EL (cell line): ENCODE measurements around the gene DTX2.
A peak's percentile ranks its signal among the peaks of the same experiment; 100 is the strongest.
"Not testable (repeated sequence)": the region's sequence is repeated elsewhere in the genome, so short reads cannot be mapped to it uniquely, and the experiment has no call there.

Source experiments
- DNase-seq: peaks from one replicate; pipeline ENCODE4 v3.0.0-alpha.2; 2016

The DTX2 gene

DNA sequence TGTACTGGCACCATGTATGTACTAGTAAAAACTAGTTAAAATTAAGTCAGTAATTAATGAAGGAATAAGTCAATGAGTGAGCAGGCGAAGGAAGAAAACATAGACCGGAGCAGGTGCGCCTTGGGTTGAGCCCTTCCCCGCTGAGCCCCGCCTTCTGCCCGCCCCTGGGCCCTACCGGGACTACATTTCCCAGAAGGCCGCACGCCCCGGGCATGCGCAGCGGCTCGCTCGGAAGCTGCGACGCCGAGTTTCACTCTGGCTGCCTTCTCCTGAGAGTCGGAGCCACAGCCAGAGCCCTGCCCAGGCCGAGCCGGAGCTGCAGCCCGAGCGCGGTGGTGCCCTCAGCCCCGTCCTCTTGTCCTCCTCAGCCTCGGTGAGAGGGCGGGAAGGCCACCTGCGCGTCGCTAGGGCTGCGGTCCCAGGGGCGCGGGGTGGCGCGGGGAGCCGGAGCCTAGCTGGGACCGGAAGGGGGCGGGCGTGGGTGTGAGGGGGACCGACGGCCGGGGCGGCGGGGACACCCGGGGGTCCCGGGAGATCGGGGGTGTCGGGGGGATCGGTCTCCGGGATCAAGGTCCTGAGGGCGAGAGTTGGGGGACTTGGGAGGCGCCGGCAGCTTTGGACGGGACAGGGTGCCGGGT lies at the start of gene DTX2:
DTX2 (plus strand) TSS at position 246 of the 638 bp plus-strand sequence. CDS start 18,801 bp downstream, outside the sequence.
- not testable (repeated sequence) for DNase-seq

- no peak for DNase-seq
Observed at GRCh38 chr7:76412249-76412648, 49.3 kb upstream of the DTX2 start.

- DNase-seq, result not testable (repeated sequence)
Observed at GRCh38 chr7:76417654-76418310, 43.7 kb upstream of the DTX2 start.

- peak; percentile 98 for DNase-seq
Observed at GRCh38 chr7:76421097-76421496, 40.4 kb upstream of the DTX2 start.

GRCh38 chr7:76423666-76424412 lies 37.7 kb upstream of the DTX2 start:
- DNase-seq, result no peak

- DNase-seq, result no peak
Observed at GRCh38 chr7:76424413-76425111, 36.9 kb upstream of the DTX2 start, which contains the start of gene ZP3. ZP3 (plus strand) TSS chr7:76424950; CDS start chr7:76424965, 15 bp downstream.

- no peak for DNase-seq
Observed at GRCh38 chr7:76425156-76425555, 36.4 kb upstream of the DTX2 start.

GRCh38 chr7:76425558-76425957 lies 36.0 kb upstream of the DTX2 start:
- DNase-seq, result not testable (repeated sequence)

DNA sequence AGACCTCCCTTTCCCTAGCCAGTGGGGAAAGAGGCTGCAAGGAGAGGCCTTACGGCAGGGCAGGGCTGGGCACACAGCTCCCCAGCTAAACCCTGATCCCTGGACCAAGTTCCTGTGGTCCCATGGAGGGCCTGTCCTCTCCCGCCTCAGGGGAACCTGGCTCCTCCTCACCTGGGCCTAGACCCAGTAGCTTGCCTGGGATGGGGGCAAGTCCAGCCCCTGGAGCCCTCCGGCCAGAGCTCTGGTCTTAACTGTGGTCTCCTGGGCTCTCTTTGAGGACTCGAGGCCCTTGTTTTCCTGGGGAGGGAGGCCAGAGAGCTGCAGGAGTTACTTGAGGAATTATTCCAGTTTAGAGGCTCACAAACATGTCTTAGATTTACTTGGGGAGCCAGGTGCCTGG lies 35.3 kb upstream of the DTX2 start:
- DNase-seq, result no peak

GRCh38 chr7:76427635-76428034 lies 33.9 kb upstream of the DTX2 start:
- DNase-seq, result no peak

GRCh38 chr7:76428149-76428823 lies 33.2 kb upstream of the DTX2 start:
- DNase-seq, result no peak

- DNase-seq, result peak; percentile 42
Observed at GRCh38 chr7:76428868-76429805, 32.4 kb upstream of the DTX2 start.

GRCh38 chr7:76430211-76430610 lies 31.3 kb upstream of the DTX2 start:
- DNase-seq, result no peak

DNA sequence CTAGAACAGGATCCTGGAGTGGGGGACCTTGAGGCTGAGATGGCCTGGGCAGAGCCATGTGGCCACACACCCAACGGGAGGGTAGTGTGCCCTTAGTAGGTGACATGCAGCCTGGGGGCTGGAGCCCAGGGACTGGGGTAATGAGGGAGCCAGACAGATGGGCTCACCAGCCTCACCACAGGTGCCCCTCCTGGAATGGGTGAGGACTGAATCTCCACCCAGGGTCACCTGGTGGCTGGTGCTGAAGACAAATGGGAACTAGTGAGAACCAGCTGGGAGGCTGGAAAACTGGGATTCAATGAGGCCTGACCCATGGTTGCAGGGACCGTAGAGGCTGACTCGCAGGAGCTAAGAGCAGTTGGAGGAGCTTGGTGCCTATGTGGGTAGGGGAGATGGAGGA lies 30.7 kb upstream of the DTX2 start:
- no peak for DNase-seq

DNA sequence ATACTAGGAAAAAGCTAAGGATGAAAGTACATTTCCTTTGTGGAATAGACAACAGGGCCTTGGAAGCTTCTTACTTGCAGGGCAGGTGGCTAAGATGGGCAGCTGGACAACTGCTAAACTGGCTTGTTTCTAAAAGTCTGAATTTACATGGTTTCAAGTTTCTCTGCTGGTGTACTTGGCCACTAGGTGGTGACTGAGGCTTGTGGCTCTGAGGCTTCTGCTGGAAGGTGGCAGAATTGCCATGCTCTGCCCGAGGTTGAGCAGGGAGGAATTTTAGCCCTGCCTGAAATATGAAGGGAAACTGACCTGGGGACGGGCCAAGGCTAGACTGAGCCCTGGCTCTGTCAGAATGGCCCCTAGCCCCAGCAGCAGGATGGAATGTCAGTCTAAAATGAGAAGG lies 23.6 kb upstream of the DTX2 start:
- DNase-seq, result peak; percentile 74

- DNase-seq, result not testable (repeated sequence)
Observed at GRCh38 chr7:76439120-76439888, 22.2 kb upstream of the DTX2 start.

GRCh38 chr7:76440404-76440803 lies 21.1 kb upstream of the DTX2 start:
- not testable (repeated sequence) for DNase-seq

DNA sequence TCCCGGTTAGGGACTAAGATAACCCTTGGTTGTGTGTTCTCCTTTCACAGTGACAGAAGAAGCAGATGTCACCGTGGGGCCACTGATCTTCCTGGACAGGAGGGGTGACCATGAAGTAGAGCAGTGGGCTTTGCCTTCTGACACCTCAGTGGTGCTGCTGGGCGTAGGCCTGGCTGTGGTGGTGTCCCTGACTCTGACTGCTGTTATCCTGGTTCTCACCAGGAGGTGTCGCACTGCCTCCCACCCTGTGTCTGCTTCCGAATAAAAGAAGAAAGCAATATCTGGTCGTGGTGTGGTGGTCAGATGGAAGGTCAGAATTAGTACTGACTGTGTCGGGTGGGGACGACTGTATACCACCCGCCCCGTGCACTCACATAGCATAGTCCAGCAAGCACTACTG lies 19.7 kb upstream of the DTX2 start:
- not testable (repeated sequence) for DNase-seq

GRCh38 chr7:76442664-76443446 lies 18.7 kb upstream of the DTX2 start:
- DNase-seq, result not testable (repeated sequence)

GRCh38 chr7:76443846-76444245 lies 17.7 kb upstream of the DTX2 start:
- not testable (repeated sequence) for DNase-seq
